Measurements from ENCODE around the gene ARHGAP24. TPM values are rescaled to one million over a fixed set of nuclear protein-coding genes. Genes with fewer than 3 reads are reported as not detected.
"Not testable (repeated sequence)": the region's sequence is repeated elsewhere in the genome, so short reads cannot be mapped to it uniquely, and the experiment has no call there.

ARHGAP24 gene
- total RNA-seq, 3 donors from 2014 or later, result 20.6 to 60.2 (median 37.2) TPM

DNA sequence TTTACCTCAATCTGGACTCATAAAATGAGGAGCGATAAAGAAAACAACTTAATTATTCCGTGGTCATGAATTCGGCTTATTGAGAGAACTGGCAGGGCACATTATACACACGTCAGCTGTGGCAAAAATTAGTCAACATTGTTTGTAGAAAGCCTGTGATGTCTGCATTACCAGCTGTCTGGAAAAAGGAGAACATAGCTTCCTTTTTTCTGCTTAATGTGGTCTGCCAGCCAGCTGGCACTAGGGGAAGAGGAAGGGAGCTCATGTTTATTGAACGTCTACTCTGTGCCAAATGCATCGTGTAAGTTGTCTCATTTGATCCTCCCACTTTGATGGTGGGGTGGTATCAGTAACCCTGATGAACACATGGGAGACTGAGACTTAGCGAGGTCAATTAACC lies 367.6 kb downstream of the ARHGAP24 start:
- H3K4me1 ChIP-seq, result no peaks in the 10 kb centered on the region
- H3K27ac ChIP-seq, result no peak overlapping the region
- DNase-seq (ENCODE audit: low spot score in 2 of 2), result no peak
- TF ChIP-seq CTCF (IDR thresholded peaks at IDR 0.05) (no peak), POLR2A (IDR thresholded peaks at IDR 0.05) (no peak), POLR2AphosphoS5 (IDR thresholded peaks at IDR 0.05) (no peak)
- no peaks in the 10 kb centered on the region for H3K36me3 ChIP-seq
- intact Hi-C loops (cut with DNase I; ENCODE audit: low total_unique reads), result no loop called here
- H3K9me3 ChIP-seq, result no peaks in the 10 kb centered on the region
- no peak overlapping the region for H3K4me3 ChIP-seq
- no peaks in the 10 kb centered on the region for H3K27me3 ChIP-seq

DNA sequence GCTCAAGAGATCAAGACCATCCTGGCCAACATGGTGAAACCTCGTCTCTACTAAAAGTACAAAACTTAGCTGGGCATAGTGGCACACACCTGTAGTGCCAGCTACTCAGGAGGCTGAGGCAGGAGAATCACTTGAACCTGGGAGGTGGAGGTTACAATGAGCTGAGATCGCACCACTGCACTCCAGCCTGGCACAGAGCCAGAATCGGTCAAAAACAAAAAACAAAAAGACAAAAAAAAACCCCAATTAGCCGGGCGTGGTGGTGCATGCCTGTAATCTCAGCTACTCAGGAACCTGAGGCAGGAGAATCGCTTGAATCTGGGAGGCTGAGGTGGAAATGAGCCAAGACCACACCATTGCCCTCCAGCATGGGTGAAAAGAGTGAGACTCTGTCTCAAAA lies 378.8 kb downstream of the ARHGAP24 start:
- intact Hi-C loops (cut with DNase I; ENCODE audit: low total_unique reads); H3K9me3 ChIP-seq; H3K36me3 ChIP-seq; H3K4me1 ChIP-seq; H3K27me3 ChIP-seq; H3K27ac ChIP-seq; DNase-seq (ENCODE audit: low spot score in 2 of 2); H3K4me3 ChIP-seq: not testable (repeated sequence)

- no peaks in the 10 kb centered on the region for H3K36me3 ChIP-seq
- H3K27me3 ChIP-seq, result no peaks in the 10 kb centered on the region
- DNase-seq (ENCODE audit: low spot score in 2 of 2), result no peak
- intact Hi-C loops (cut with DNase I; ENCODE audit: low total_unique reads), result no loop called here
- no peak overlapping the region for H3K27ac ChIP-seq
- no peaks in the 10 kb centered on the region for H3K4me1 ChIP-seq
- TF ChIP-seq POLR2AphosphoS5 (IDR thresholded peaks at IDR 0.05) (no peak), POLR2A (IDR thresholded peaks at IDR 0.05) (no peak), CTCF (IDR thresholded peaks at IDR 0.05) (no peak)
- H3K4me3 ChIP-seq, result no peak overlapping the region
- H3K9me3 ChIP-seq, result no peaks in the 10 kb centered on the region
These were observed 379.6 kb downstream of the ARHGAP24 start for GRCh38 chr4:85854546-85854945.

- H3K27ac ChIP-seq, result no peak overlapping the region
- DNase-seq (ENCODE audit: low spot score in 2 of 2), result no peak
- H3K27me3 ChIP-seq, result no peaks in the 10 kb centered on the region
- H3K9me3 ChIP-seq, result no peaks in the 10 kb centered on the region
- H3K4me1 ChIP-seq, result no peaks in the 10 kb centered on the region
- intact Hi-C loops (cut with DNase I; ENCODE audit: low total_unique reads), result no loop called here
- TF ChIP-seq POLR2A (IDR thresholded peaks at IDR 0.05) (no peak), POLR2AphosphoS5 (IDR thresholded peaks at IDR 0.05) (no peak), CTCF (IDR thresholded peaks at IDR 0.05) (no peak)
- no peak overlapping the region for H3K4me3 ChIP-seq
- H3K36me3 ChIP-seq, result no peaks in the 10 kb centered on the region
These were observed 385.3 kb downstream of the ARHGAP24 start for GRCh38 chr4:85860066-85860740.

DNA sequence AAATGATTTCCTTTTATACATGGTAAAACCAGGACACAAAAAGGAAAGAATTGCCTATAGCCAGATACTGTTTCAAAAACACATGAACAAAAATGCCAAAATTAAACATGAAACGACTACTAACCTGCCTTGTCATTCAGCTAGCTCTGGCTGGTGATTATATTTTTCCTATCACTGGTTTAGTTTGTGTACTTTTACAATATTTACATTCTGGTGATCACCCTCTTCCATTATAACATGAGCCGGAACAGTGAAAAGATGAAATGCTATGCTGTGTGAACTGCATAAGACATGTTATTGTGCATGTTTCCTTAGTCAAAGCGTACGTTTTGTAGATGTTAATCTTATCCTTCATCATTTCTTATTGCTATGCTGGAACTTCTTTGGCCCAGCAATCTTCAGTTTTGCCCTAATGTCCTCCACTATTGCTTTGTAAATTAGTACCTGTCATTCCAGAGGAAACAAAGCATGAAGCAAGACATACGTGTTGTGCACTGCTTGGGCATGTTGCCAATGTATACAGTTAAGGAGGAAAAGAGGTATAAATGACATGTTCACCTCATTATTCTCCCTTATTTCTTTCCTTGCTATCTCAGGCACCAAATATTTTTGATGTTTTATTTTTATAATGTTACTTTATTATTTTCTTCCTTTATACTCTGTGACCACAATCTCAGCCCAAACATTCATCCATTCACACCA lies 386.3 kb downstream of the ARHGAP24 start:
- DNase-seq (ENCODE audit: low spot score in 2 of 2), result no peak
- no peaks in the 10 kb centered on the region for H3K4me1 ChIP-seq
- no peaks in the 10 kb centered on the region for H3K36me3 ChIP-seq
- H3K9me3 ChIP-seq, result no peaks in the 10 kb centered on the region
- H3K27me3 ChIP-seq, result no peaks in the 10 kb centered on the region
- no peak overlapping the region for H3K27ac ChIP-seq
- intact Hi-C loops (cut with DNase I; ENCODE audit: low total_unique reads), result no loop called here
- TF ChIP-seq CTCF (IDR thresholded peaks at IDR 0.05) (no peak), POLR2AphosphoS5 (IDR thresholded peaks at IDR 0.05) (no peak), POLR2A (IDR thresholded peaks at IDR 0.05) (no peak)
- H3K4me3 ChIP-seq, result no peak overlapping the region

Measured in breast epithelium (tissue), 4 donors.